Measurements from ENCODE around the gene RNF144A. TPM values are rescaled to one million over a fixed set of nuclear protein-coding genes. Genes with fewer than 3 reads are reported as not detected.

The RNF144A gene
- total and polyA plus RNA-seq, 2 donors (not counting 3 experiments of a cell fraction or from before 2014, with no cell fraction given) = 9.7 to 28.8 TPM

GRCh38 chr2:7093376-7093775, 176.2 kb downstream of the RNF144A start:
- dilution Hi-C loops (cut with MboI; ENCODE audit: extremely low pct_ligation_motif_present, low sequenced_read_pairs) = no loop called here
- DNase-seq (ENCODE audit: low read depth, low spot score) (no peak), FAIRE-seq (no peak)
- H3K36me3 ChIP-seq (ENCODE audit: control insufficient read depth in 2 of 2, extremely low read depth in 1 of 2, insufficient read depth in 2 of 2, low read length in 2 of 2) = no peaks in the 10 kb centered on the region
- no peak for TF ChIP-seq MYC (IDR thresholded peaks at IDR 0.05; ENCODE audit: low read depth, low read length)
- TF ChIP-seq CTCF (IDR thresholded peaks at IDR 0.05; ENCODE audit: extremely low read depth in 1 of 2, insufficient read depth in 1 of 2, low read depth in 1 of 2, low read length in 2 of 2) = no peak
- TF ChIP-seq FOS (IDR thresholded peaks at IDR 0.05; ENCODE audit: borderline replicate concordance, insufficient read depth, low read length) = no peak
- TF ChIP-seq JUN (IDR thresholded peaks at IDR 0.05; ENCODE audit: borderline replicate concordance, insufficient read depth, insufficient read length, low read depth) = no peak
- H3K4me2 ChIP-seq (ENCODE audit: insufficient read depth, low read length) = no peak overlapping the region
- ChIA-PET CTCF (interaction anchor here (1.8 kb wide), 1 partner anchor 9 kb away, joined by 8 read pairs; no protein-coding TSS in a partner anchor), POLR2A (no interaction called here)
- no peak overlapping the region for H3K9ac ChIP-seq (replicated peaks; ENCODE audit: extremely low read depth, insufficient read depth, low read length)
- H4K20me1 ChIP-seq (replicated peaks; ENCODE audit: control insufficient read depth, extremely low read depth, insufficient read depth, low read length) = no peaks in the 10 kb centered on the region
- no peak overlapping the region for H3K4me3 ChIP-seq (replicated peaks in 1 of 3; ENCODE audit: insufficient read depth in 1 of 3, low read depth in 1 of 3, low read length in 3 of 3)
- H3K27ac ChIP-seq (ENCODE audit: insufficient read depth, low read depth, low read length) = no peak overlapping the region
- no peaks in the 10 kb centered on the region for H3K79me2 ChIP-seq (ENCODE audit: control insufficient read depth, insufficient read depth, low read length)
- BruUV-seq (replicated peaks) = no TSS peak
- no peaks in the 10 kb centered on the region for H3K27me3 ChIP-seq (ENCODE audit: control insufficient read depth in 2 of 2, insufficient read depth in 2 of 2, low read length in 2 of 2)
- H3K4me1 ChIP-seq (ENCODE audit: control insufficient read depth, extremely low read depth, insufficient read depth, low read length) = no peaks in the 10 kb centered on the region
- no peak overlapping the region for H2AFZ ChIP-seq (ENCODE audit: low read depth, low read length)
- no peaks in the 10 kb centered on the region for H3K9me1 ChIP-seq (replicated peaks; ENCODE audit: control insufficient read depth, extremely low read depth, insufficient read depth, low read length)
- no peaks in the 10 kb centered on the region for H3K9me3 ChIP-seq (replicated peaks; ENCODE audit: control insufficient read depth, insufficient read depth, low read length)
- intact Hi-C loops (cut with micrococcal nuclease) = no loop called here

Other genes with a start within 250 kb of the RNF144A start
- 0.69 and 0.81 TPM in 2 replicates for gene CMPK2, start 51.5 kb upstream of the RNF144A start, total RNA-seq
- 0.15 and 0.49 TPM in 2 replicates for gene CMPK2, start 51.5 kb upstream of the RNF144A start, polyA plus RNA-seq
- 0.09 and 0.18 TPM in 2 replicates for gene RSAD2, start 39.6 kb upstream of the RNF144A start, total RNA-seq
- gene RSAD2, start 39.6 kb upstream of the RNF144A start, polyA plus RNA-seq = 0.03 and 0.18 TPM in 2 replicates

Data from endothelial cell of umbilical vein (primary cell).